ENCODE data around the gene NSL1.
"Not testable (repeated sequence)": the region's sequence is repeated elsewhere in the genome, so short reads cannot be mapped to it uniquely, and the experiment has no call there.

NSL1 gene

GRCh38 chr1:212791676-212792395, at the start of gene NSL1, which contains the start of gene TATDN3:
NSL1 (minus strand) TSS chr1:212791777; CDS start chr1:212791763, 14 bp downstream.
TATDN3 (plus strand) TSS chr1:212791894; CDS start chr1:212791922, 28 bp downstream.
- DNase-seq (ENCODE audit: low read depth in 2 of 2) = peak; percentile 83 to 86

- DNase-seq (ENCODE audit: low read depth in 2 of 2) = no peak
Measured at GRCh38 chr1:212838145-212838544, 46.6 kb upstream of the NSL1 start.

GRCh38 chr1:212833211-212834207, 41.9 kb upstream of the NSL1 start:
- not testable (repeated sequence) for DNase-seq (ENCODE audit: low read depth in 2 of 2)

- DNase-seq (ENCODE audit: low read depth in 2 of 2) = no peak
Measured at GRCh38 chr1:212828395-212828794, 36.8 kb upstream of the NSL1 start.

- no peak for DNase-seq (ENCODE audit: low read depth in 2 of 2)
Measured at GRCh38 chr1:212827831-212828278, 36.3 kb upstream of the NSL1 start.

- no peak for DNase-seq (ENCODE audit: low read depth in 2 of 2)
Measured at GRCh38 chr1:212827171-212827776, 35.7 kb upstream of the NSL1 start.

GRCh38 chr1:212825798-212826452, 34.3 kb upstream of the NSL1 start:
- DNase-seq (ENCODE audit: low read depth in 2 of 2) = no peak

GRCh38 chr1:212824201-212824600, 32.6 kb upstream of the NSL1 start:
- DNase-seq (ENCODE audit: low read depth in 2 of 2) = no peak

- no peak for DNase-seq (ENCODE audit: low read depth in 2 of 2)
Measured at GRCh38 chr1:212822956-212823355, 31.4 kb upstream of the NSL1 start.

GRCh38 chr1:212820969-212821368, 29.4 kb upstream of the NSL1 start:
- DNase-seq (ENCODE audit: low read depth in 2 of 2) = no peak

GRCh38 chr1:212819726-212820125, 28.1 kb upstream of the NSL1 start:
- no peak for DNase-seq (ENCODE audit: low read depth in 2 of 2)

GRCh38 chr1:212816567-212817278, 25.1 kb upstream of the NSL1 start:
- no peak for DNase-seq (ENCODE audit: low read depth in 2 of 2)

GRCh38 chr1:212814537-212815334, 23.2 kb upstream of the NSL1 start:
- no peak for DNase-seq (ENCODE audit: low read depth in 2 of 2)

- no peak for DNase-seq (ENCODE audit: low read depth in 2 of 2)
Measured at GRCh38 chr1:212805767-212806166, 14.2 kb upstream of the NSL1 start.

GRCh38 chr1:212797681-212798080, 6.1 kb upstream of the NSL1 start:
- no peak for DNase-seq (ENCODE audit: low read depth in 2 of 2)

GRCh38 chr1:212794561-212795014, 3.0 kb upstream of the NSL1 start:
- no peak for DNase-seq (ENCODE audit: low read depth in 2 of 2)

GRCh38 chr1:212792396-212792908, 875 bp upstream of the NSL1 start:
- no peak for DNase-seq (ENCODE audit: low read depth in 2 of 2)

- no peak for DNase-seq (ENCODE audit: low read depth in 2 of 2)
Measured at GRCh38 chr1:212791261-212791675, 309 bp downstream of the NSL1 start.

- no peak for DNase-seq (ENCODE audit: low read depth in 2 of 2)
Measured at GRCh38 chr1:212785871-212786270, 5.7 kb downstream of the NSL1 start.

GRCh38 chr1:212783976-212784375, 7.6 kb downstream of the NSL1 start:
- DNase-seq (ENCODE audit: low read depth in 2 of 2) = no peak
